Lower leg skin (tissue), 4 donors: ENCODE data around the gene ENSA. TPM values are rescaled to one million over a fixed set of nuclear protein-coding genes. Genes with fewer than 3 reads are reported as not detected.

Experiments
- DNase-seq, 2 donors: peaks; one replicate each; pipeline ENCODE4 v3.0.0-alpha.2; 2019; ENCODE audit warnings: low spot score in 2 of 2
- H3K4me3 ChIP-seq: fragments of 200-600 bp; sonication (generic); 2 replicates; pipeline ENCODE4 v1.5.1; 2017; ENCODE audit warnings: mild to moderate bottlenecking, low read depth; ENCODE audit not compliant: poor library complexity, severe bottlenecking
- CTCF ChIP-seq, 3 donors: fragments of 450-650 bp; IDR thresholded peaks; one replicate each; pipeline ENCODE4 v1.5.1; 2016; ENCODE audit warnings: antibody characterized with exemption in 3 of 3, mild to moderate bottlenecking in 3 of 3, moderate library complexity in 2 of 3
- POLR2A ChIP-seq, 2 donors: fragments of 450-650 bp; IDR thresholded peaks; one replicate each; pipeline ENCODE4 v1.6.1; 2016 to 2017; ENCODE audit warnings: antibody characterized with exemption in 2 of 2, mild to moderate bottlenecking in 1 of 2, moderate library complexity in 1 of 2
- WGBS, 2 donors: methylation state at CpG; one replicate each; pipeline ENCODE4 v1.1.5; 2018; 5-methylcytosine and 5-hydroxymethylcytosine counted together
- intact Hi-C: fragments of 100-400 bp; cut with DNase I; formaldehyde crosslinking; loops from one replicate; pipeline ENCODE4 v1.15.0; 2023; ENCODE audit warnings: low total_unique reads
- total RNA-seq, 4 donors: library from RNA; depleted of rRNA; stranded (reverse); fragments of >200 nt; gene quantifications; one replicate each; pipeline ENCODE4 v1.1.0, GENCODE V29; 2016

The ENSA gene
- total RNA-seq, 4 donors from 2014 or later, result 250 to 393 (median 345) TPM

GRCh38 chr1:150572918-150573647 is 56.3 kb downstream of the ENSA start:
- no peak overlapping the region for H3K4me3 ChIP-seq
- WGBS, 2 donors, result 45 to 46% methylated on average over 4 of the region's 4 CpGs
- intact Hi-C loops, result no loop called here
- DNase-seq, result no peak
- no peak for TF ChIP-seq CTCF (IDR thresholded peaks at IDR 0.05)
- no peak for TF ChIP-seq POLR2A (IDR thresholded peaks at IDR 0.05)

Other genes with a start within 250 kb of the ENSA start
- 10 to 100 TPM in 3 of 4 donors, 1 to 10 TPM in 1; 9.7 to 25.1 (median 16.5) TPM for gene TARS2, start 142.2 kb downstream of the ENSA start, total RNA-seq
- gene ECM1, start 121.5 kb downstream of the ENSA start, total RNA-seq, result 100 to 1,000 TPM in 1 of 4 donors, 10 to 100 TPM in 3; 64.1 to 131 (median 86.2) TPM
- gene FALEC, start 113.9 kb downstream of the ENSA start, total RNA-seq, result 1 to 10 TPM in 1 of 4 donors, not detected in 3; 1.1 TPM
- gene ADAMTSL4, start 80.2 kb downstream of the ENSA start, total RNA-seq, result 10 to 100 TPM; 10.1 to 15.9 (median 13.6) TPM
- gene MCL1, start 50.0 kb downstream of the ENSA start, total RNA-seq, result 100 to 1,000 TPM; 282 to 445 (median 360) TPM
- gene GOLPH3L, start 67.5 kb upstream of the ENSA start, total RNA-seq, result 10 to 100 TPM; 18.0 to 24.3 (median 21.5) TPM
- gene HORMAD1, start 91.3 kb upstream of the ENSA start, total RNA-seq, result 1 to 10 TPM; 1.5 to 7.7 (median 3.2) TPM
- gene CTSS, start 136.2 kb upstream of the ENSA start, total RNA-seq, result 10 to 100 TPM; 11.4 to 33.4 (median 19.9) TPM
- gene CTSK, start 178.6 kb upstream of the ENSA start, total RNA-seq, result 100 to 1,000 TPM in 2 of 4 donors, 10 to 100 TPM in 2; 73.3 to 205 (median 90.2) TPM
- gene ARNT, start 247.0 kb upstream of the ENSA start, total RNA-seq, result 10 to 100 TPM; 32.8 to 50.8 (median 45.0) TPM